Measurements from ENCODE around the gene NDUFA8.

GRCh38 chr9:122122468-122122867 is 37.1 kb downstream of the NDUFA8 start:
- TF ChIP-seq CTCF (IDR thresholded peaks at IDR 0.05): no peak
- TF ChIP-seq POLR2AphosphoS5 (IDR thresholded peaks at IDR 0.05): no peak
- no peak for TF ChIP-seq EP300 (IDR thresholded peaks at IDR 0.05)
- TF ChIP-seq POLR2A (IDR thresholded peaks at IDR 0.05): no peak
